NCI-H524 (cell line): ENCODE data around the gene CAPN3.
A peak's percentile ranks its signal among the peaks of the same experiment; 100 is the strongest.

ENCODE experiments used
- DNase-seq, 2 experiments: peaks; one replicate each; lab custom pipeline; 2025; lab: John Stamatoyannopoulos, UW

CAPN3 gene

DNA sequence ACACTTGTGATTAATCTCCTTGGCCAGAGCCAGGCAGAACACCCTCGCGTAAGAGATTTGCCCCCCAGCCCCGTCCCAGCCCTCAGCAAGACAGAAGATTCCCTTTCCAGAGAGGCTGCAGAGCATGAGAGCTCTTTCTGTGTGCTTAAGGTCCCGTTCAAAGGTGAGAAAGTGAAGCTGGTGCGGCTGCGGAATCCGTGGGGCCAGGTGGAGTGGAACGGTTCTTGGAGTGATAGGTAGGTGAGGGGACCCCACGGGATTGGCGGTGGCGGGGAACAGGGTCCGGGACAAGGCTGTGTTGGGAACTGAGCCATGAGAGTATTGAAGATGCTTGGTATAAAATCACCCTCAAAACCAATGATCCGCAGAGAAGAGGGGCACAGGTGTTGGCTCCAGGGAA is 34.8 kb downstream of the CAPN3 start:
- DNase-seq = no peak

DNA sequence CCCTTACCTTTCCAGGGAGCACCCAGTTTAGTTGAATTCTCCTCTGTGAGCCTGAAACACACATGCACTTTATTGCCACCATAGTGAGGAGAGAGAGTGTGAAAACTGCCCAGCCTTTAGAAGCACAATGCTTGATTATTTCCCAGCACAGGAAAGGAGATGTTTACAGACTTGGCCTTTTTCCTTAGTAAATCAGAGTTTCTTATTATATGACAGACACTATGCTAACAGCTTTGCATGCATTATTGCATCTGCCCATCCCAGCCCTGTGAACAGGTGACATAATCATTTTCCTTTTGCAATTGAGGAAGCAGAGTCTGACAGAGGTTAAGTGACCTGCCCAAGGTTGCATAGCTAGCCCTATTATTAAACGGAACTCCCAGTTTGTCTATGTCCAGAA is 36.5 kb downstream of the CAPN3 start:
- DNase-seq = no peak

DNA sequence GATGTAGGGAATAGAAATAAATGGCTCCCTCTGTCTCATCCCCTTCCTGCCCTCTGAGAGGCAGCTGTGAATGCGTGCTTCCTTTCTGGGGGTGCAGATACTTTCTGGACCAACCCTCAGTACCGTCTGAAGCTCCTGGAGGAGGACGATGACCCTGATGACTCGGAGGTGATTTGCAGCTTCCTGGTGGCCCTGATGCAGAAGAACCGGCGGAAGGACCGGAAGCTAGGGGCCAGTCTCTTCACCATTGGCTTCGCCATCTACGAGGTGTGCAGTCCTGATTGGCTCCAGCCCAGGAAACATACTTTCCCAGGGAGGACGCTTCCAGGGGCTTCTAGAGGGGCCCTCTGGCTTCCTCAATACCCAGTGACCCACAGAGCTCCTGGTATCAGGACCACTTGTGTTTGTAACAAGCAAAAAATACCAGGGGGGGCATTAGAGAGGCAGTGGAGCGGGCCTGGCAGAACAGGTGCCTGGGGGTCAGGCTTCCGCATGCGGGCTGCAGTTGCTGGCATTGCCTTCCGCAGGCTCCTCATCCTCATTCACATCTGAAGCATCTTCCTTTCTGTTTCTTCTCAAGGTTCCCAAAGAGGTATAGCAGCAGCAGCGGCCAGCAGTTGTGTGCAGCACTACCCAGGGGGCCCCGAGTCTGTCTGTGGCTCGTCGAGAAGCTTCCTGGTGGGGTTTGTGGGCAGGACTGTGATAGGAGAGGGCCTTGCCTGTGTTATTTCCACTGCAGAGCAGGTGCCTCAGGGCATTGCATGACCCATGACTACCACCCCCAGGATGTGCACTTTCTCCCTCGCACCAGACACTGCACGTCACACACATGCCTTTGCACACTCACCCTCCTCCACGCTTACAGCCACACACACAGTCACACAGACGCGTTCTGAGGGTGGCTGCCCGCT is 42.5 kb downstream of the CAPN3 start:
- no peak for DNase-seq

DNA sequence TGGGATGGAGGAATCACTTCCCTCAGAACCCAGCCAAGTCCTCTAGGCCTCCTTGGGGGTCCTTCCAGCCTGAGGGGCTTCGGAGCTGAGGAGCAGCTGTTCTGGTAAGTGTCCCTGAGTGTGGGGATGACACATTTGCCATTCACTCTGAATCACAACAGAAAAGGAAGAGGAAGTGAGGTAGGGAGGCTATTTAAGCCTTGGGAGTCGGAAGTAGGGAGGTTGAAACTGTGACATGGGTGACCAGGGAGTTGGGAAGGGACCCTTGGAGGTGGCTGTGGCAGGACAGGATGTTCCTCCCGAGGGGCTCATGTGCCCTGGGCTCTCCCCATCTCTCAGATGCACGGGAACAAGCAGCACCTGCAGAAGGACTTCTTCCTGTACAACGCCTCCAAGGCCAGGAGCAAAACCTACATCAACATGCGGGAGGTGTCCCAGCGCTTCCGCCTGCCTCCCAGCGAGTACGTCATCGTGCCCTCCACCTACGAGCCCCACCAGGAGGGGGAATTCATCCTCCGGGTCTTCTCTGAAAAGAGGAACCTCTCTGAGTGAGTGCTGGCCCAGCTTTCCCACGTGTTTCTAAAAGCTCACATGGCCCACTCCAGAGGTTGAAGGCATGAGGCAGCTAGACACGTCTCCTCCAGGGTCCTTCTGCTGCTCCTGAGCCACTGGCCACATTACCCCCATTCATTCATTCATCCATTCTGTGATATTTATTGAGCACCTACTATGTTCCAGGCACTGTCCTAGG is 43.3 kb downstream of the CAPN3 start:
- DNase-seq = no peak

DNA sequence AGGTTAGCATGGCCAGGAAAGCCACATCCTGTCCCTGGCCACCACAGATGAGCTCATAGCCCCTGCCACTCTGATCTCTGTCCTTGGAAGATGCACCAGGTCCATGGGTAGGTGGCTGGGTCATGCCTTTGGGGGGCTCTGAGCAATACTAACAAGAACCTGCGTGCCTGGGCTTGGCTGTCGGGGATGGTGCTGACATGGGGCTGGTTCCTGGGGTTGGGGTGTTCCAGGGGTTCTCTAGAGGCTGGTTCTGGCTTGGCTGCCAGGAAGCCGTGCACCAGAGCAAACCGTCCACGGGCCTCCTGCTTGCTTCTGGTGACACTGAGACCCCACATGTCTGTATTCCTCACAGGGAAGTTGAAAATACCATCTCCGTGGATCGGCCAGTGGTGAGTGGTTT is 44.1 kb downstream of the CAPN3 start:
- DNase-seq = no peak

DNA sequence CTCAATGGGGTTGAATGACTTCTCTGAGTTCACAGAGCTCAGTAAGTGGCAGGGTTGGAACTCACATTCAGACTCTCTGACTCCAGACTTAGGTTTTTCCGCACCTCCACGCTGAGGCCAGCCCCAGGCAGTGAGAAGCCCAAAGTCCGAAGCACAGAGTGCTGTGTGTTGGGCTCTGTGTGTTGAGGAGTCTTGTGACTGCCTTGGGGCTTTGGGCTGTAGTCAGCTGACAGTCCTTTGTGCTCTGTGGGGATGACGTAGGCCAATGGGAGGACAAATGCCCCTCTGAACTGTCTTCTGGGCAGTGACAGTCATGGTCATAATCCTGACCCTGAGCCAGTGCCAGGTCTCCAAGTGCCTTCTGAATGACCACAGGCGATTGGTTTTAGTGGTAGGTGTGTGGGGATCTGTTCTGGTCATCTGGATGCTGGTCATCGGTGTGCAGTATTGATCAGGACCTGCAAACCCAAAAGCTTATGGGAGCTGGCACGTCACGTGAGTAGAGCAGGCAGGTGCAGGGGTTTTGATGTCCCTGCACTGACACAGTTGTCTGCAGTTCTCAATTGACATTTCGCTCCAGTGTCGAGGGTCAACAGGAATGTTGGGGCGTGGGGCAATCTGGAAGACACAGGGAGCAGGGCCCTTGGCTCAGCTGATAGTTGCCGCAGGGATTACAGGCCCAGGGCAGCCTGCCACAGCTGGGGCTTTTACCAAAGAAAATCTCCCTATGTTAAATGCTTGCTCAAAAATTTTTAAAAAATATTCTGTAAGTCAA is 45.3 kb downstream of the CAPN3 start:
- DNase-seq = no peak

DNA sequence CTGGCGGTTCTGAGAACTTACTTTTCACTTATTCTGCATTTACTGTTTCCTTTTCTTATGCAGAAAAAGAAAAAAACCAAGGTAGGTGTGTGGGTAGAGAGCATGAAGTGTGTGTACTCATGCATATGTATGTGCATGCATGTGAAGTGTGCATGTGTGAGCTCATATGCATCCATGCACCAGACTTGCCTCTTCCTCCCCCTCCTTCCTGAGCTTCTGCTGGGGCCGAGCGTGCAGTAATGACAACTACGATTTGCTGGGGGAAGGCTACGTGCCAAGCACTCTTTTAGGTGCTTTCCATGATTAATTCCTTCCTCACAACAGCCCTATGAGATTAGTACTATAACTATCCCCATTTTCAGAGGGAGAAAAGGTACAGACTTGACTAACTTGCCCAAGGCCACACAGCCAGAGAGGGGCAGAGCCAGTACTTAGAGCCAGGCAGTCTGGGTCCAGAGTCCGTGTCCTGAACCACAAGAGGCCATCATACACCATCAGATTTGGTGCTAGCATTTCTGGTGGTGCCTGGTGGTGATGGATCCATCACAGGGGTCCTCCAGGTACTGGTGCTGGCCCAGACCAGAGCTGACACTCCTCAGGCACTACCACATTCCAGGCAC is 46.7 kb downstream of the CAPN3 start:
- no peak for DNase-seq

DNA sequence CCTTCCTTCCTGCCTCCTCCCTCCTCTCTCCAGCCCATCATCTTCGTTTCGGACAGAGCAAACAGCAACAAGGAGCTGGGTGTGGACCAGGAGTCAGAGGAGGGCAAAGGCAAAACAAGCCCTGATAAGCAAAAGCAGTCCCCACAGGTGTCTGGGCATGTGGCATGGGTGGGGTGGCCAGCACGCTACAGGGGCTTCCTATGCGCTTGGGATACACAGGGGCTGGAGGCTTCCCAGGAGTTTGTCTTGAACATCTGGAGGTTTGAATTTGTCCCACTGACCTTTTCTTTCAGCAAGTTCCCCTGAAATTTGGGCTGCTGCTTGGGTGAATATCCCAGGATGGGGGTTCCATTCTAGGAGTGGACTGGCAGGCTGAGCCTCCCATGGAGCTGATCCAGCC is 48.9 kb downstream of the CAPN3 start:
- no peak for DNase-seq

DNA sequence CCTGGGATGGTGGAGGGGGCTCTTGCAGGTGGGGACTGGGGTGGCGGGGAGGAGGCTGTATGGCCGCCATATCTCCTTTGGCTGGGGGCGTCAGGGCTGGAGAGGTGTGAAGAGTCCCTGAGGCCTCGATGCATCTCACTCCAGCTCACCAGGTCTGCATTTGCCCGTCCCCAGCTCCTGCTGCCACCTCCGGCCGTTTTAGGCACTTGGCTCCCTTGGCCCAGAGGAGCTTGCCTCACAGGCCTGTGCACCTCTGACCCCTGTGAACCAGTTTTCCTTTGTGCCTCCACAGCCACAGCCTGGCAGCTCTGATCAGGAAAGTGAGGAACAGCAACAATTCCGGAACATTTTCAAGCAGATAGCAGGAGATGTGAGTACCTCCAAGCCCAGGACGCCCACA is 49.7 kb downstream of the CAPN3 start:
- DNase-seq = no peak

DNA sequence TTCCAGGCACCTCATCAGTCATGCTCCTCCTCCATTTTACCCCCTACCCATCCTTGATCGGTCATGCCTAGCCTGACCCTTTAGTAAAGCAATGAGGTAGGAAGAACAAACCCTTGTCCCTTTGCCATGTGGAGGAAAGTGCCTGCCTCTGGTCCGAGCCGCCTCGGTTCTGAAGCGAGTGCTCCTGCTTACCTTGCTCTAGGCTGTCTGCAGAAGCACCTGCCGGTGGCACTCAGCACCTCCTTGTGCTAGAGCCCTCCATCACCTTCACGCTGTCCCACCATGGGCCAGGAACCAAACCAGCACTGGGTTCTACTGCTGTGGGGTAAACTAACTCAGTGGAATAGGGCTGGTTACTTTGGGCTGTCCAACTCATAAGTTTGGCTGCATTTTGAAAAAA is 52.6 kb downstream of the CAPN3 start:
- no peak for DNase-seq

DNA sequence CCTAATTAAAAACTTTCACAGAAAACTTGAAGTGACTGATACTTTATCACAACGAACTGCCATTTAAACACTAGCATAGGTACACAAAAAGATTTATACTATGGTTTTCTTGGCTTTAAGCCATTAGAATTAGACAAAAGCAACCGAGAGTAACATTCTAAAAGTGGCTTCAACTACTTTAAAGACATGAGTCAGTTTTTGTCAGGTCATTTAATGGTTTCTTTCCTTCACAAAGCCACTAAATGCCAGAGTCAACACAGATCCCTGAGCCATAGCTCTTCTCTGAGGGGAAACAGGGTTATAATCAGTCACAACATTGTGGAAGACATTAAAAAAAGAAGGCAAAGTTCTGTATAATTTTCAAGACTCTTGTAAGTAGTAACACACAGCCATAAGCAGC is 54.6 kb downstream of the CAPN3 start:
- no peak for DNase-seq

DNA sequence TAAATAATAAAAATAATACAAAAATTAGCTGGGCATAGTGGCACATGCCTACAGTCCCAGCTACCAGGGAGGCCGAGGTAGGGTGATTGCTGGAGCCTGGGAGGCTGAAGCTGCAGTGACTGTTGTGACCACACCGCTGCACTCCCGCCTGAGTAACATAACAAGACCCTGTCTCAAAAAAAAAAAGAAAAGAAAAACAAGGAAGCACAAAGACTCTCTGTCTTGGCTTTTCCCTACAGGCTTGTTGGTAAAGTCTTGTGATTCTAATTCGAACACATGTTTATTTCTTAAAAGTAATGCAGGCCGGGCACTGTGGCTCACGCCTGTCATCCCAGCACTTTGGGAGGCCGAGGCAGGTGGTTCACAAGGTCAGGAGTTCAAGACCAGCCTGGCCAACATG is 60.1 kb downstream of the CAPN3 start:
- DNase-seq = no peak

DNA sequence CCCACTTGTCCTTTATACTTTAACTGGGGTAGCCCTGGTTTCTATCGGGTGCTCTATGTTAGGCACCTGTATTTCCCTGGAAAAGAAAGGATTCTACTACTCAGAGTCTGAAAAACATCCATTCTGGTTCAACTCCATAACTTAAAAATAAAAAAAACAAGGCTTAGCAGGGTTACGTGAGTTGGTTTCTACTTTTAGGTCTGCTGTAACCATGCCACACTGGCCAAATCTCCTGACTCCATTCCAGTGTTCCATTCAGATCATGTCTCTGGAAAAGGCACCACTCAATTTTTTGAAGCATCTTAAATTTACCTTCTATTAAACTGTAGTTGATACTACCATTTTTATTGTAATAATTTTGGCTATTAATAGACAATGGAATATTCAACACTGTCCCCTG is 62.1 kb downstream of the CAPN3 start:
- no peak for DNase-seq

DNA sequence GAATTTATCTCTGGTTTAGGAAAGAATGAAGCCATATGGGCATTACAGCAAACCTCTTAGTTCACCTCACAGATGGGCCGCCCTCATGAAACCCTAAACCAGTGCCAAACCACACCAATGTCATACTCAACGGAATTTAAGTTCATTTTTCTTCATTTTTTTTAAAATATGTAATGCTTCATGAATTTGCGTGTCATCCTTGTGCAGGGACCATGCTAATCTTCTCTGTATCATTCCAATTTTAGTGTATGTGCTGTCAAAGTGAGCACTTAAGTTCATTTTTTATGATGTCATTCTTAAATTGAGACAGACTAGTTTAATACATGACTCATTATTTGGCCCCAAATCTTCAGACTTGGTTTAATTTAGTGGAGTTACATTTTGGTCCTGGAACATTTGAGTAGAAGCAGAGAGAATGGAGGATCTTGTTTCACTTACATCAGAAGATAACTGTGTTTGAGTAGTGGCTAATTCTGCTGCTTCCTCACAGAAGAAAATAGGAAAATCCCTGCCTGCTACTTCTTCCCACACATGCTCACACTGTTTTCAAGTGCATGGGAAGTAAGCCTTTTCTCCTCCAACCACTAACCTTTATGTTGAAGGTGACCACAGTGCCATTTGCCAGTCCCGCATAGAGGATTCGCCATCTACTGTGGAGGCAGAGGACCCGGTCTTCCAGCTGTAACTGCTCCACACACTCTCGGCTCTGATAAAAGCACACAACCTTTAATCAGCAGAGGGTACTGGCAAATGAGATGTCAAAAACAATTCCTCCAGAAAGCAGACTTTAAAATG is 68.3 kb downstream of the CAPN3 start:
- DNase-seq = peak in 1 of 2 experiments; percentile 29

DNA sequence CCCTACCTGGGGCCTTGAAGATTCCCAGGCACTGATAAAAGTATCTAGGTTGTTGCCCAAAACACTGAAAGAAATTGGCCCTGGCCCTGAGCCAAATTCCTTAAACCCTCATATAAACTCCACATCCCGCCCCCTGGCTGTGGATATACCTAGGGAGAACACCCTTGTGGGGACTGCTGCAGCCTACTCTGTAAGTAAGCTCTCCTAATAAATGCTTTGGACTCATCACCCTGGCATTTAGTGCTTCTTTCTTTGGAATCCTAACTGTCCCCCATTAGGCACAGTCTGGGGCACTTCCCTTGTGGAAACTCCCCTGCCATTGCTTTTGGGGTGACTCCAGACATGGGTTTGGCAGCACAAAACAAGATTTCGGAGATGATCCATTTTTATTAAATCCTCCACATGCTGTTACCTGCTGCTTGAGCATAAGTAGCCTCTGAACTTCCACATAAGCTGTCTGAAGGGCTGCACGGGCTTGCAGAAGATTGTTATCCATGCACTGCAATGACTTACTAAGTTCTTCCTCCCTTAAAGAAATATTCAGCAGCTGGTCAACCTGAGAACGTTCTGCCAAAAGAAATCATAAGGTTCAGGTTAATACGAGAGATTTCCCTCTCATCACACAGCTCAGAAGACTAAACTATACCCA is 85.2 kb downstream of the CAPN3 start:
- no peak for DNase-seq

DNA sequence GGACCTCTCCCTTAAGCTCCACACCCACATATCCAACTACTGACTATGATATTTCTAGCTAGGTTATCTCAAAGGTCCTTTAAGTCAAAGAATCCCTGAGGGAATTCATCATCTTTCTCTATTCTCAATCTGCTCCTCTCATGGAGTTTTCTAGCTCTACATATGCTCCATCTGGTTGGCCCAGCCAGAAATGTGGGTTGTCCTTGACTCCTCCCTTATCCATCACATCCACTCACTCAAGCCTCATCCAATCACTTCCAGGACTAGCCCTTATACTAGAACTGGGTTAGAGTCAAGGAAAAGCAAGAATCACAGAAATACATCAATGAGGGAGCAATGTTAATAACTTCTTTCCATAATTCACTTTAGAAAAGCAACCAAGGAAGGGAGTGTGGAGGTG is 86.2 kb downstream of the CAPN3 start:
- no peak for DNase-seq

DNA sequence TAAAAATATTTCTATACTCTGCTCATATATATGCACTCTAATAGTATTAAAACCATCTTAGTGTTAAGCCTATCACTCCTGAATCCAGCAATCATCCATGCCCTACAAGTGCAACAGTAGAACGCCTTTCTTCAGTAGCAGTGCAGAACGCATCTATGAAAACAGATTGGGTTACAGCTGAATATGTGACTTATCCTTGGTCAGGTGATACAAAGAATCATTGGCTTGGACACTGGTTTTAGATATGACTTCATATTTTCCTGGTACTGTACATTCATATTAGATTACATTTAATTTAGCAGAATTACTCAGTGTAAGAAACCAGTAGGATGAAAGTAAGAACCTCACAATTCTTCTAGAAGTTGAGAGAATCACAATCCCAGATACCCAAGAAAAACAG is 88.3 kb downstream of the CAPN3 start:
- DNase-seq = no peak

DNA sequence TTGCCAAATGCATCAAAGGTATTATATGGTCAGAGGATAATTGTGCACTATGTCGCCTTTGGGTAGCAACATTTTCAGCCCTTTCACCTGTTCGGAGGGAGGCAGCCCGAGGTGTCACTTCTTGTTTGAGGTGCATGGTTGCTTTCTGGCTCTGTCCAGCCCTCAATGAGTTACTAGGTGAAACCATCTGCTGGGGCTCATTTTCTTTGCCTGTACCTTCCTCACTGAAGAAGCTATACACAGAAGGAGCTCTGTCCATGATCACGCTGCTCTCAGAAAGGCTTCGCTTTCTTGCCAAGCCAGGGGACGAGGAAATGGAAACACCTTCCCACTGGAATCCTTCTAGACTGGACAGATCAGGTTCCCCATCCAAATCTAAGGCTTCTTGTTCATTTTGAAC is 89.0 kb downstream of the CAPN3 start:
- DNase-seq = no peak

DNA sequence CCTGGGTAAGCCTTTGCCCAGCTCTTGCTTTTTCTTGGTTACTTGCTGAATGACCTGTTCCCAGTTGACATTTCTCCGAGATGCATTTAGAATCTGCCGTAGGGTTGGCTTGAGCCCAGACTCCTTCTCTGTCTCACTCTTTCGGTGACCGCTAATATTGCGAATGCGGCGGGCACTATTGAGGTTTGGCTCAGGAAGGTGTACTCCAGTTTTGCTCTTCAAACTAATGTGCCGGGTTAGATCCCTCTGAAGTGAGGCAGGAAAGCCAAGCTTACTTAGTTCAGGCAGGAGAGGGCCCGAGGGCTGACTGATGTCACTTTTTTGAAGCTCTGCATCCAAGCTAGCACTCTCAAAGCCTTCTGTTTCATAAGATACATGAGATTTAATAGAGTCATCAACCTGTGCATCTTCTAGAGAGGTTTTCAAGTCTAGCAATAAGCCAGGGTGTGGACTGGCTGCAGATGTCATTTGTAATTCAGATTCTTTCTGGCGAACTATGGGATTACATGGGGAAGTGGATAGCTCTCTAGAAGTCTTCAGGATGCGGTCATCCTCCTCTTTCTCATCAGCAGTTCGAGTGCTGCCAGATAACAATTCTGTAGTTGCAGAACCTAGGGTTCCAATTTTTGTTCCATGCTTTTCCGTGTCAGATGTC is 90.6 kb downstream of the CAPN3 start:
- DNase-seq = no peak

DNA sequence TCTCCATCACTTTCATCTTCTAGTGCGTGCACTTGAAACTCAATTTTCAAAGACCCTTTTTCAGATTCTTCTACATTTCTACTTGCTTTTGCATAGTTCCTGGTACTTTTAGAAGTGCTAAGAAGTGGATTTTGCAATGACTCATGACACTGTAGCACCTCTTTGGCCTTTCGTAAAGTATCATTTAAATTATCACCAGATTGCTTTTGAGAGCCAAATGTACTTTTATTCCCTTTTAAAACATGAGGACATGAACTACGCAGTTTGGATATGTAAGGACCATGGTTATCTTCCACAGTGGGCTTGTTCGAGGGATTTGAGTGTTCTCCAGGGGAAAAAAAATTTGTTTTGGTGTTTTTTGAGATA is 91.1 kb downstream of the CAPN3 start:
- no peak for DNase-seq
